Measurements from ENCODE around the gene ZBED3.

GRCh38 chr5:77066823-77067442 lies 20.2 kb downstream of the ZBED3 start:
- TF ChIP-seq POLR2A (IDR thresholded peaks at IDR 0.05) = no peak
- TF ChIP-seq CTCF (IDR thresholded peaks at IDR 0.05) = no peak
